CD14-positive monocyte (primary cell): ENCODE results near the gene ATG101. TPM values are rescaled to one million over a fixed set of nuclear protein-coding genes. Genes with fewer than 3 reads are reported as not detected.

Source experiments
- DNase-seq, 3 donors: peaks; one replicate each; pipeline ENCODE4 v3.0.0-alpha.2; 2011 to 2022
- H2AFZ ChIP-seq: 2 replicates; pipeline ENCODE4 v1.6.0; 2012; ENCODE audit warnings: mild to moderate bottlenecking, low read depth, low read length, inconsistent platforms; ENCODE audit not compliant: insufficient read depth, poor library complexity, severe bottlenecking
- H3K27ac ChIP-seq, 2 donors: 1 replicate in 1 of 2; 2 replicates in 1 of 2; pipeline ENCODE4 v1.5.1; 2012 to 2013; ENCODE audit warnings: low read length in 2 of 2, control low read depth in 1 of 2, inconsistent platforms in 1 of 2, low read depth in 1 of 2, mild to moderate bottlenecking in 1 of 2
- H3K27me3 ChIP-seq, 2 donors: one replicate each; pipeline versions ENCODE4 v1.6.0 to v1.6.1; 2011 to 2013; ENCODE audit warnings: low read length in 2 of 2; ENCODE audit not compliant: control insufficient read depth in 2 of 2, insufficient read depth in 2 of 2
- H3K36me3 ChIP-seq, 2 donors: replicated peaks in 1 of 2; 1 replicate in 1 of 2; 2 replicates in 1 of 2; pipeline versions ENCODE4 v1.5.1 to v1.6.1; 2012 to 2013; ENCODE audit warnings: low read length in 2 of 2, control low read depth in 1 of 2, inconsistent platforms in 1 of 2, mild to moderate bottlenecking in 1 of 2; ENCODE audit not compliant: insufficient read depth in 2 of 2, control insufficient read depth in 1 of 2
- H3K4me1 ChIP-seq, 2 donors: 1 replicate in 1 of 2; 2 replicates in 1 of 2; pipeline versions ENCODE4 v1.5.1 to v1.6.1; 2012 to 2013; ENCODE audit warnings: low read length in 2 of 2, control low read depth in 1 of 2, inconsistent platforms in 1 of 2, mild to moderate bottlenecking in 1 of 2, moderate library complexity in 1 of 2; ENCODE audit not compliant: insufficient read depth in 2 of 2, control insufficient read depth in 1 of 2
- H3K4me2 ChIP-seq: replicated peaks from 2 replicates; pipeline ENCODE3; 2012; ENCODE audit warnings: low read length, moderate library complexity, mild to moderate bottlenecking; ENCODE audit not compliant: poor library complexity, severe bottlenecking; ENCODE audit errors: extremely low read depth
- H3K4me3 ChIP-seq, 3 experiments: fragments of 200-600 bp in 1 of 3; sonication (generic) in 1 of 3; replicated peaks in 1 of 3; 1 replicate in 2 of 3; 2 replicates in 1 of 3; pipeline ENCODE4 v1.5.1; 2011 to 2013; ENCODE audit warnings: low read length in 3 of 3, mild to moderate bottlenecking in 3 of 3, control low read depth in 2 of 3, low read depth in 2 of 3, inconsistent platforms in 1 of 3, moderate library complexity in 1 of 3
- H3K79me2 ChIP-seq: 2 replicates; pipeline ENCODE4 v1.6.0; 2012; ENCODE audit warnings: mild to moderate bottlenecking, control low read depth, inconsistent platforms, low read length, moderate library complexity; ENCODE audit not compliant: insufficient read depth
- H3K9ac ChIP-seq: 2 replicates; pipeline ENCODE4 v1.6.0; 2017; ENCODE audit warnings: low read length, mild to moderate bottlenecking; ENCODE audit not compliant: insufficient read depth, poor library complexity, severe bottlenecking
- H3K9me3 ChIP-seq, 2 donors: replicated peaks in 1 of 2; 1 replicate in 1 of 2; 2 replicates in 1 of 2; pipeline versions ENCODE4 v1.5.1 to v1.6.1; 2012 to 2013; ENCODE audit warnings: low read length in 2 of 2, control low read depth in 1 of 2; ENCODE audit not compliant: control insufficient read depth in 1 of 2, insufficient read depth in 1 of 2
- H4K20me1 ChIP-seq: 2 replicates; pipeline ENCODE4 v1.6.0; 2012; ENCODE audit warnings: mild to moderate bottlenecking, low read length, control low read depth, moderate library complexity; ENCODE audit not compliant: insufficient read depth
- H3K27ac Mint-ChIP-seq, 7 donors: one replicate each; pipeline ENCODE4 v1.8.0; 2020; ENCODE audit warnings: mild to moderate bottlenecking in 7 of 7, mixed read lengths in 7 of 7, moderate library complexity in 6 of 7, inconsistent platforms in 2 of 7
- H3K27me3 Mint-ChIP-seq, 3 donors: one replicate each; pipeline ENCODE4 v1.8.0; 2021 to 2022; ENCODE audit warnings: low read depth in 3 of 3, mild to moderate bottlenecking in 3 of 3, mixed read lengths in 3 of 3, moderate library complexity in 3 of 3, inconsistent platforms in 1 of 3
- H3K36me3 Mint-ChIP-seq, 2 donors: one replicate each; pipeline ENCODE4 v1.8.0; 2020; ENCODE audit warnings: mixed read lengths in 2 of 2, inconsistent platforms in 1 of 2, mild to moderate bottlenecking in 1 of 2
- H3K4me1 Mint-ChIP-seq: one replicate; pipeline ENCODE4 v1.8.0; 2020; ENCODE audit warnings: mild to moderate bottlenecking, mixed read lengths
- H3K4me3 Mint-ChIP-seq, 2 donors: one replicate each; pipeline ENCODE4 v1.8.0; 2020; ENCODE audit warnings: mild to moderate bottlenecking in 2 of 2, mixed read lengths in 2 of 2, moderate library complexity in 1 of 2
- H3K9me3 Mint-ChIP-seq, 7 donors: one replicate each; pipeline ENCODE4 v1.8.0; 2020 to 2022; ENCODE audit warnings: mixed read lengths in 7 of 7, mild to moderate bottlenecking in 6 of 7, moderate library complexity in 6 of 7, inconsistent platforms in 2 of 7
- CTCF ChIP-seq: fragments of 200-600 bp; IDR thresholded peaks from one replicate; pipeline ENCODE4 v1.8.0; 2022; ENCODE audit warnings: antibody characterized with exemption, mild to moderate bottlenecking
- WGBS: methylation state at CpG from one replicate; pipeline ENCODE4 v1.1.5; 2013; ENCODE audit warnings: missing lambda C conversion rate; ENCODE audit not compliant: insufficient coverage; 5-methylcytosine and 5-hydroxymethylcytosine counted together
- intact Hi-C, 2 donors: fragments of 100-400 bp; cut with micrococcal nuclease; formaldehyde crosslinking; loops; one replicate each; pipeline versions ENCODE4 v1.15.0 to v1.15.1; 2023
- polyA plus RNA-seq, 3 donors: library from polyadenylated mRNA; depleted of rRNA in 1 of 3; unstranded in 2 of 3; stranded (reverse) in 1 of 3; fragments of 300-500 nt in 2 of 3; fragments of >200 nt in 1 of 3; fragmentation: Illumina TruSeq in 2 of 3; gene quantifications; 1 replicate in 2 of 3; 2 replicates in 1 of 3; pipeline ENCODE4 v1.2.3, GENCODE V29; 2012 to 2021

ATG101 gene
- polyA plus RNA-seq, 3 donors: 20.5 to 120 (median 26.4) TPM

- H3K9ac ChIP-seq: peak overlapping the region; percentile 85
- H3K9me3 Mint-ChIP-seq: peaks cover 0 to 2% (median 0%) of the 10 kb centered on the region in 7 donors
- peaks cover 2 to 15% (median 13%) of the 10 kb centered on the region in 3 donors for H3K27me3 Mint-ChIP-seq
- H3K4me3 Mint-ChIP-seq: peak overlapping the region; percentile 95 to 96
- H3K27ac Mint-ChIP-seq: peak overlapping the region; percentile 92 to 100 (median 99)
- H3K4me1 Mint-ChIP-seq: peaks cover 48% of the 10 kb centered on the region
- no peak for DNase-seq
- H3K27me3 ChIP-seq: peaks cover 0 to 5% of the 10 kb centered on the region in 2 donors
- no peak for TF ChIP-seq CTCF
- H3K4me2 ChIP-seq: peak overlapping the region; percentile 83
- peaks cover 20 to 21% of the 10 kb centered on the region in 2 donors for H3K4me1 ChIP-seq
- H4K20me1 ChIP-seq: peaks cover 29% of the 10 kb centered on the region
- peak overlapping the region; percentile 63 to 93 (median 89) for H3K4me3 ChIP-seq
- H3K79me2 ChIP-seq: peaks cover 46% of the 10 kb centered on the region
- H3K27ac ChIP-seq: peak overlapping the region in 1 of 2 donors; percentile 92
- no peaks in the 10 kb centered on the region for H3K9me3 ChIP-seq
- H3K36me3 Mint-ChIP-seq: peaks cover 32 to 34% of the 10 kb centered on the region in 2 donors
- WGBS: 7% methylated on average over 27 of the region's 37 CpGs
- peaks cover 29 to 35% of the 10 kb centered on the region in 2 donors for H3K36me3 ChIP-seq
- intact Hi-C loops: loop anchor here (1.0 to 2.0 kb wide), 2 partner anchors 13 to 46 kb away; no protein-coding TSS in a partner anchor
- peak overlapping the region; percentile 85 for H2AFZ ChIP-seq
Measured at GRCh38 chr12:52070185-52070925, 577 bp downstream of the ATG101 start.

GRCh38 chr12:52073531-52074381 is 4.0 kb downstream of the ATG101 start:
- H3K9me3 Mint-ChIP-seq: no peaks in the 10 kb centered on the region
- no peak overlapping the region for H3K4me2 ChIP-seq
- peaks cover 64 to 67% of the 10 kb centered on the region in 2 donors for H3K36me3 Mint-ChIP-seq
- H3K4me3 Mint-ChIP-seq: no peak overlapping the region
- intact Hi-C loops: no loop called here
- H3K9ac ChIP-seq: no peak overlapping the region
- H3K9me3 ChIP-seq: no peaks in the 10 kb centered on the region
- peaks cover 20 to 21% of the 10 kb centered on the region in 2 donors for H3K4me1 ChIP-seq
- H4K20me1 ChIP-seq: peaks cover 49% of the 10 kb centered on the region
- H3K4me1 Mint-ChIP-seq: peaks cover 35% of the 10 kb centered on the region
- no peaks in the 10 kb centered on the region for H3K27me3 Mint-ChIP-seq
- H3K36me3 ChIP-seq: peaks cover 60 to 68% of the 10 kb centered on the region in 2 donors
- no peak for TF ChIP-seq CTCF
- no peak overlapping the region for H3K4me3 ChIP-seq
- no peaks in the 10 kb centered on the region for H3K27me3 ChIP-seq
- H3K27ac ChIP-seq: peak overlapping the region in 1 of 2 donors; percentile 32
- peak overlapping the region; percentile 11 to 77 (median 31) for H3K27ac Mint-ChIP-seq
- peaks cover 46% of the 10 kb centered on the region for H3K79me2 ChIP-seq
- 74% methylated on average over 20 of the region's 23 CpGs for WGBS
- DNase-seq: no peak
- no peak overlapping the region for H2AFZ ChIP-seq
